Testis (tissue), 3 donors: ENCODE measurements around the gene PTPRR. TPM values are rescaled to one million over a fixed set of nuclear protein-coding genes. Genes with fewer than 3 reads are reported as not detected.

Experiments used
- DNase-seq: peaks from one replicate; pipeline ENCODE4 v3.0.0-alpha.2; 2019
- H3K27ac ChIP-seq, 2 donors: fragments of 200-600 bp; sonication (generic); one replicate each; pipeline ENCODE4 v1.5.1; 2019
- H3K27me3 ChIP-seq: fragments of 200-600 bp; sonication (generic); one replicate; pipeline ENCODE4 v1.5.1; 2019
- H3K36me3 ChIP-seq: fragments of 200-600 bp; sonication (generic); one replicate; pipeline ENCODE4 v1.5.1; 2017; ENCODE audit warnings: low read depth; ENCODE audit errors: missing control alignments
- H3K4me1 ChIP-seq: fragments of 200-600 bp; sonication (generic); one replicate; pipeline ENCODE4 v1.5.1; 2019
- H3K4me3 ChIP-seq, 2 donors: fragments of 200-600 bp; sonication (generic); one replicate each; pipeline ENCODE4 v1.5.1; 2017 to 2019
- H3K9me3 ChIP-seq: fragments of 200-600 bp; sonication (generic); one replicate; pipeline ENCODE4 v1.5.1; 2017
- CTCF ChIP-seq, 3 experiments: fragments of 450-650 bp in 2 of 3; fragments of 200-600 bp in 1 of 3; sonication (generic) in 1 of 3; IDR thresholded peaks; one replicate each; pipeline ENCODE4 v1.5.1; 2016 to 2019; ENCODE audit warnings: antibody characterized with exemption in 3 of 3, mild to moderate bottlenecking in 2 of 3, moderate library complexity in 1 of 3
- POLR2A ChIP-seq: fragments of 450-650 bp; IDR thresholded peaks from one replicate; pipeline ENCODE4 v1.6.1; 2017; ENCODE audit warnings: antibody characterized with exemption, mild to moderate bottlenecking, moderate library complexity
- WGBS, 2 donors: methylation state at CpG; one replicate each; pipeline ENCODE4 v1.1.5; 2018; 5-methylcytosine and 5-hydroxymethylcytosine counted together
- intact Hi-C: fragments of 100-400 bp; cut with DNase I; formaldehyde crosslinking; loops from one replicate; pipeline ENCODE4 v1.15.1; 2023; ENCODE audit warnings: low total_unique reads
- polyA plus RNA-seq: library from polyadenylated mRNA; stranded (reverse); fragments of 350-450 nt; fragmentation: Illumina TruSeq; extraction: RNeasy Lipid Tissue Mini Kit (QIAGEN cat#74804); gene quantifications from one replicate; pipeline ENCODE4 v1.2.3, GENCODE V29; 2014; ENCODE audit warnings: low read depth, low replicate concordance; ENCODE audit not compliant: insufficient read depth
- total RNA-seq, 2 donors: library from RNA; depleted of rRNA; stranded (reverse); fragments of >200 nt; gene quantifications; one replicate each; pipeline ENCODE4 v1.2.3, GENCODE V29; 2016

Gene PTPRR
- total and polyA plus RNA-seq, 3 donors from 2014 or later = 0.16 to 0.43 (median 0.24) TPM

GRCh38 chr12:70604662-70605061 is 315.9 kb downstream of the PTPRR start:
- TF ChIP-seq POLR2A (no peak), CTCF (IDR thresholded peaks at IDR 0.05) (no peak)
- no peaks in the 10 kb centered on the region for H3K4me1 ChIP-seq
- intact Hi-C loops = no loop called here
- H3K36me3 ChIP-seq = no peaks in the 10 kb centered on the region
- H3K27ac ChIP-seq = no peak overlapping the region
- H3K27me3 ChIP-seq = no peaks in the 10 kb centered on the region
- H3K9me3 ChIP-seq = no peaks in the 10 kb centered on the region
- 92 to 98% methylated on average over 4 of the region's 4 CpGs for WGBS, 2 donors
- DNase-seq = no peak
- H3K4me3 ChIP-seq = no peak overlapping the region

GRCh38 chr12:70603044-70603443 is 317.5 kb downstream of the PTPRR start:
- intact Hi-C loops = no loop called here

GRCh38 chr12:70598467-70599193 is 321.9 kb downstream of the PTPRR start:
- DNase-seq = peak; percentile 16
- intact Hi-C loops = loop anchor here (10.0 kb wide), 1 partner anchor 126 kb away; no protein-coding TSS in a partner anchor
- Histone ChIP-seq H3K27ac (no peak overlapping the region), H3K27me3 (no peaks in the 10 kb centered on the region), H3K36me3 (no peaks in the 10 kb centered on the region), H3K9me3 (no peaks in the 10 kb centered on the region), H3K4me3 (no peak overlapping the region), H3K4me1 (no peaks in the 10 kb centered on the region)
- 44 to 52% methylated on average over 4 of the region's 4 CpGs for WGBS, 2 donors
- TF ChIP-seq CTCF (IDR thresholded peaks at IDR 0.05) (no peak), POLR2A (no peak)

More at GRCh38 chr12:70603044-70603443, 317.5 kb downstream of the PTPRR start:
- TF ChIP-seq CTCF (IDR thresholded peaks at IDR 0.05) (no peak), POLR2A (no peak)
- DNase-seq = no peak
- 34 to 85% methylated on average over 1 of the region's 1 CpG for WGBS, 2 donors
- no peaks in the 10 kb centered on the region for H3K9me3 ChIP-seq
- no peaks in the 10 kb centered on the region for H3K27me3 ChIP-seq
- H3K4me1 ChIP-seq = no peaks in the 10 kb centered on the region
- no peaks in the 10 kb centered on the region for H3K36me3 ChIP-seq
- no peak overlapping the region for H3K27ac ChIP-seq
- no peak overlapping the region for H3K4me3 ChIP-seq

- TF ChIP-seq POLR2A (no peak), CTCF (IDR thresholded peaks at IDR 0.05) (no peak)
- no peaks in the 10 kb centered on the region for H3K4me1 ChIP-seq
These were observed 327.9 kb downstream of the PTPRR start for GRCh38 chr12:70592664-70593063.

More at GRCh38 chr12:70592664-70593063, 327.9 kb downstream of the PTPRR start:
- no peak for DNase-seq
- WGBS, 2 donors = 91 to 100% methylated on average over 2 of the region's 2 CpGs
- Histone ChIP-seq H3K4me3 (no peak overlapping the region), H3K27me3 (no peaks in the 10 kb centered on the region), H3K36me3 (no peaks in the 10 kb centered on the region), H3K27ac (no peak overlapping the region), H3K9me3 (no peaks in the 10 kb centered on the region)
- intact Hi-C loops = loop anchor here (10.0 kb wide), 1 partner anchor 132 kb away; no protein-coding TSS in a partner anchor
